Measurements from ENCODE around the gene ADCY2.

- TF ChIP-seq CTCF (IDR thresholded peaks at IDR 0.05) (peak in 1 of 7 experiments; percentile 10), POLR2A (IDR thresholded peaks at IDR 0.05) (no peak), EP300 (IDR thresholded peaks at IDR 0.05) (no peak)
Measured at GRCh38 chr5:7597059-7597642, 201.2 kb downstream of the ADCY2 start.

Data from stomach (tissue), 4 donors.